ENCODE data around the gene PLXND1. TPM values are rescaled to one million over a fixed set of nuclear protein-coding genes. Genes with fewer than 3 reads are reported as not detected.

PLXND1 gene
- polyA plus RNA-seq, 4 donors, result 3.4 to 54.7 (median 19.4) TPM

DNA sequence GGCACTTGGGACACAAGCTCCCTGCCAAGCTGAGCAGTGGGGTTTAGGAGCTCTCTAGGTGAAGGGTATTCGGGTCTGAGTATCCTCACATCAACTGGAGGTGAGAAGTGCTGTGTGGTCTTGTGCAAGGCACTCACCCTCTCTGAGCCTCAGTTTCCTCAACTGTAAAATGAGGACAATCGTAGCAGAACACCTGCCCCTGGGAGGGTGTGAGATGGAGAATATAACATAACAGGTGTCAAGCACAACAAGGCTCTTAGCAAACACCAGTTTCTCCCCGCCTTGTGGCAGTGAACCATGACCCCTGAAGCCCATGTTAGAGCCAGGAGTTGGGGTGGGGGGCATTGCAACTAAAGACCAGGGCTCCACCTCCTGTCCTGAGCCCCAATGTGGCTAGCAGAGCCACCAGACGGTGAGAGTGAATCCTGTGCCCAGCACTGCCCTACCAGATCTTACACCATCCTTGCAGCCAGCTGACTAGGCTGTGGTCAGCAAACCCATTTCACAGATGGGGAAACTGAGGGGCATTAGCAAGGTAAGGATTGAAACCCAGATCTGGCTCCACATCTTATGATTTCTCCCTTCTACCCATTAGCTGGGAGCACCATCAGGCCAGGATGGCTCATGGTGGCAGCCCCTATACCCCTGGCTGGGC, 2.6 kb upstream of the PLXND1 start:
- Histone ChIP-seq H3K9me3 (ENCODE audit: control insufficient read depth in 2 of 2, insufficient read depth in 1 of 2, low read depth in 1 of 2, low read length in 1 of 2) (no peaks in the 10 kb centered on the region), H3K27ac (ENCODE audit: low read depth in 1 of 3, low read length in 2 of 3) (no peak overlapping the region), H3K27me3 (ENCODE audit: control insufficient read depth in 3 of 3, insufficient read depth in 3 of 3, low read length in 3 of 3) (peaks cover 3 to 43% (median 6%) of the 10 kb centered on the region in 3 donors), H3K36me3 (ENCODE audit: control insufficient read depth in 3 of 3, insufficient read depth in 2 of 3, low read depth in 1 of 3, low read length in 3 of 3) (no peaks in the 10 kb centered on the region), H3K4me3 (ENCODE audit: low read depth in 1 of 3, low read length in 3 of 3) (no peak overlapping the region), H3K4me1 (ENCODE audit: control insufficient read depth in 3 of 3, insufficient read depth in 2 of 3, low read depth in 1 of 3, low read length in 2 of 3) (peaks cover 0 to 7% (median 0%) of the 10 kb centered on the region in 3 donors)
- no peak for DNase-seq
- 39 to 69% (median 46%) methylated on average over 4 of the region's 4 CpGs for WGBS, 3 donors
- no peak for FAIRE-seq

DNA sequence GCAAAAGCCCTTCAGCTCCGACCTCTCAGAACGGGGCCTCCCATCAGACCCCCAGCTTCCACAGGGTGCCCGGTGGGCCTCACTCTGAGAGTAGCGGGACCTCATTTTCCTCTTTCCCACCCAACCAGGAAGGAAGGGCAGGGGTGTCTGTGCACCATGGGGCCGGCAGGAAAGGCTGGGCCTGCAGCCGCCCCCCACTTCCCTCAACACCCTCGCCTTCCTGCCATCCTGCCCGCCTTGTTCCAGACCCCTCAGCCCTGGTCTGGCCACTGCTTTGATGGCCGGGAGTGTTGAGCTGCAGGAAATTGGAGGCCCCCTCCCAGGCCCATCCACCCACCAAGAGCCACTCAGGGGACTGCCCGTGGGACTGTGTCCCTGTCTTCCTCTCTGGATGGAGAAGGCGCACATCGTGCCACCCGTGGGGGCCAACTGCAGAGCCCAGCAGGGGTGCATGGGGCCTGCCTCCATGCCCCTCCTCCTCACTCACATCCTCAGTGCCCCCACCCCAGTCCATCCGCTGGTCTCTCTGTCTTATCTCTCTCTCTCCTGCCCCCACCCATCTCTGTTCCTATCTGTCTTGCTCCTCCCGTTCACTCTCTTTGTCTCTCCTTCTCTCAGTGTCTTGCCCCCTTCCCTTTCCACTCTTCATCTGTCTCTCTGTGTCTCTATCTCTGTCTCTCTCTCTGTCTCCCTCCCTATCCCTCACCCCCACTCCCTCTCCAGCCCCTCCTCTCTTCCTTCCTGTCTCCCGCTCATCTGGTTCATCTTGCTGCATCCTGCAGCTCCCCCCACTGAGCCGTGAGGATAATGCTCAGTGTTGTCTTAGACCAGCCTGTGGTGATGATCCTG, 1.8 kb upstream of the PLXND1 start:
- H3K36me3 ChIP-seq (ENCODE audit: control insufficient read depth in 3 of 3, insufficient read depth in 2 of 3, low read depth in 1 of 3, low read length in 3 of 3), result no peaks in the 10 kb centered on the region
- FAIRE-seq (no peak), DNase-seq (no peak)
- WGBS, 3 donors, result 45 to 55% (median 48%) methylated on average over 16 to 17 of the region's 17 CpGs
- no peak overlapping the region for H3K4me3 ChIP-seq (ENCODE audit: low read depth in 1 of 3, low read length in 3 of 3)
- peak overlapping the region in 1 of 3 donors; percentile 87 for H3K27ac ChIP-seq (ENCODE audit: low read depth in 1 of 3, low read length in 2 of 3)
- H3K4me1 ChIP-seq (ENCODE audit: control insufficient read depth in 3 of 3, insufficient read depth in 2 of 3, low read depth in 1 of 3, low read length in 2 of 3), result peaks cover 0 to 7% (median 0%) of the 10 kb centered on the region in 3 donors
- H3K27me3 ChIP-seq (ENCODE audit: control insufficient read depth in 3 of 3, insufficient read depth in 3 of 3, low read length in 3 of 3), result peaks cover 3 to 43% (median 6%) of the 10 kb centered on the region in 3 donors
- H3K9me3 ChIP-seq (ENCODE audit: control insufficient read depth in 2 of 2, insufficient read depth in 1 of 2, low read depth in 1 of 2, low read length in 1 of 2), result no peaks in the 10 kb centered on the region

DNA sequence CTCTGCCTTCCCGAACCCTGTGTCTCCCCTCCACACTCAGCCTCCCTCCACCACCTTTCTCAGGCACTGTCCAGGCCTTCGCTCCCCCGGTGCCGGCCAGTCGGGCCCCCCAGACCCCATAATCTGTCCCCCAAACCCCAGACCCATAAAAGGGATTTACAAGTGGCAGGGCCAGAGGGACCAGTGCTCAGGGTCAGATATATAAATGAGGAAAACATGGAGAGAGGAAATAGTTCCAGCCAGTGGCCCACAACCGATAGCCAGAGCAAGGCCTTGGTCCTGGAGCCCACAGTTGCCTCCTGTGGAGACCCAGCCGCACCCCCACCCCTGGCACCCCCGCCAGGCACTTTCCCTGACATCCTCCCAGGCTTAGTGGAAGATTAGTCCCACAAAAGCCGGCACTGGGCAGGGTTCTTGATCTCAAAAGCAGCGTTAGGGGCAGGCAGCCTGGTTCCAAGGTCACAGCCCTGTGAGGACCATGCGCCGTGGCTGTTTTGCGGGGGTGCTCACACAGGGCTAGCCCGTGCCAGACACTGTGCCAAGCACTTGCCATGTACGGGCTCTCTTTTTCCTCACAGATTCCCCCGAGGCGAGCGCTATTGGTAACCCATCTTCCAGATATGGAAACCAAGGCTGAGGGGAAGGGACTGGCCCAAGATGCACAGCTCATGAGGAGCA, 1.1 kb upstream of the PLXND1 start:
- Histone ChIP-seq H3K36me3 (ENCODE audit: control insufficient read depth in 3 of 3, insufficient read depth in 2 of 3, low read depth in 1 of 3, low read length in 3 of 3) (no peaks in the 10 kb centered on the region), H3K4me1 (ENCODE audit: control insufficient read depth in 3 of 3, insufficient read depth in 2 of 3, low read depth in 1 of 3, low read length in 2 of 3) (peaks cover 0 to 7% (median 0%) of the 10 kb centered on the region in 3 donors), H3K27me3 (ENCODE audit: control insufficient read depth in 3 of 3, insufficient read depth in 3 of 3, low read length in 3 of 3) (peaks cover 3 to 43% (median 6%) of the 10 kb centered on the region in 3 donors), H3K4me3 (ENCODE audit: low read depth in 1 of 3, low read length in 3 of 3) (peak overlapping the region in 1 of 3 donors; percentile 50), H3K27ac (ENCODE audit: low read depth in 1 of 3, low read length in 2 of 3) (peak overlapping the region; percentile 15 to 87 (median 61)), H3K9me3 (ENCODE audit: control insufficient read depth in 2 of 2, insufficient read depth in 1 of 2, low read depth in 1 of 2, low read length in 1 of 2) (no peaks in the 10 kb centered on the region)
- no peak for DNase-seq
- FAIRE-seq, result no peak
- 36 to 47% (median 41%) methylated on average over 14 to 18 of the region's 18 CpGs for WGBS, 3 donors

DNA sequence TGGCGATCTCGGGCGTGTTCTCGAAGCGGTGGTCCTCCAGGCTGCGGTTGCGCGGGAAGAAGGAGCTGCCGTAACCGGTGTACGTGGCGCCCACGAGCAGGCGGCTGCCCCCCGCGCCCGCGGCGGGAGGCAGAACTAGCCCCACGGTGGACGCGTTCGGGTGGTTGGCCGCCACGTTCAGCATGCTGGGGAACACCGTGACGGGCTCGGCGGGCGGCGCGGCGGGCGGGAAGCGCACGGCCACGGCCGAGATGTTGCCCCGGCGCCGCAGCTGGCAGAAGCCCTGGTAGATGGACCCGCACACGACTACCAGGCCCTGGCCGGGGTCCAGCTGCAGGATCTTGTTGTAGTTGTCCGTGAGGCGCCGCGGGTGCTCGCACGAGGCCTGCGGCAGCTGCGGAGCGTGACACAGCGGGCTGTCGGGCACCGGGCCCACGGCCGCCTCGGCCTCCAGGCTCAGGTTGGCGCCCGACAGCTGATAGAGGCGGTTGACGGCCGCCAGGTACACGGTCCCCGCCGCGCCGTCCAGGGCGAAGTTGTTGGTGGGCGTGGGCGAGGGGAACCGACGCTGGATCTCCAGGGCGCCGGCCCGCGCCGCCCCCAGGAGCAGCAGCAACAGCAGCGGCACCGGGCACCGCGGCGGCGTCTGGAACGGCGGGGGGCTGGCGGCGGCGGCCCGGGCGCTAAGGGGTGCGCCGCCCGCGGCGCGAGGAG, 397 bp downstream of the PLXND1 start:
- 1 to 2% (median 2%) methylated on average over 62 to 98 of the region's 98 CpGs for WGBS, 3 donors
- H3K4me1 ChIP-seq (ENCODE audit: control insufficient read depth in 3 of 3, insufficient read depth in 2 of 3, low read depth in 1 of 3, low read length in 2 of 3), result peaks cover 0 to 3% (median 0%) of the 10 kb centered on the region in 3 donors
- peaks cover 0 to 2% (median 0%) of the 10 kb centered on the region in 3 donors for H3K36me3 ChIP-seq (ENCODE audit: control insufficient read depth in 3 of 3, insufficient read depth in 2 of 3, low read depth in 1 of 3, low read length in 3 of 3)
- peak overlapping the region in 2 of 3 donors; percentile 33 to 74 for H3K27ac ChIP-seq (ENCODE audit: low read depth in 1 of 3, low read length in 2 of 3)
- FAIRE-seq, result no peak
- peak in 1 of 2 donors; percentile 56 for DNase-seq
- H3K27me3 ChIP-seq (ENCODE audit: control insufficient read depth in 3 of 3, insufficient read depth in 3 of 3, low read length in 3 of 3), result peaks cover 3 to 43% (median 6%) of the 10 kb centered on the region in 3 donors
- H3K9me3 ChIP-seq (ENCODE audit: control insufficient read depth in 2 of 2, insufficient read depth in 1 of 2, low read depth in 1 of 2, low read length in 1 of 2), result no peaks in the 10 kb centered on the region
- H3K4me3 ChIP-seq (ENCODE audit: low read depth in 1 of 3, low read length in 3 of 3), result peak overlapping the region; percentile 40 to 61 (median 44)

DNA sequence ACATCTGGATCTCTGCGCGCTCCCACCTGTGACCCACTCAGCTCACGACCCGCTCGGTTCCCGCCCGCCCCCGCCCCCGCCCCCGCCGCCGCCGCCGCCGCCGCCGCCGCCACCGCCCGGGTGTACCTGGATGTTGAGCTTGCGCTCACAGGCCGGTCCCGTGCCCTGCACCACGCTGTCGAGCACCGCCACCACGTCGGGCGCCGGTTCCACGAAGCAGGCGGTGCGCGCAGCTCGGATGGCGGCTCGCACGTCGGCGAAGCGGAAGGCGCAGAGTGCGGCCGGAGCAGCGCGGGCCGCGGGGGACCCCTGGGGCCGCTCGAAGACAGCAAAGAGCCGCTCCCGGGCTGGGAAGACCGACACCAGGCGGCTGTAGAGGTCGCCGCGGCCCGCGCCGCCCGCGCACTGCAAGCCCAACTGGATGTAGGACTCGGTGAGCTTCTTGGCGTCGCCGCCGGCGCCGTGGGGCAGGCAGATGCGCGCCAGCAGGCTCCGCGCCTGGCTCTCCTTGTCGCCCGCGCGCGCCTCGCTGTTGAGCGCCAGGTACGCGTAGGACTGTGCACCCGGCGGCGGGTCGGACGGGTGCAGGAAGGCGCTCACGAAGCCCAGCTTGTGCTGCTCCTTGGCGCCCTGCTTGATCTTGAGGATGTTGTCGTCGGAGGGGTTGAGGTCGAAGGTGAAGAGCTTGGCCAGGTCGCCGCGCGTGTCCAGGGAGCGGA, 1.1 kb downstream of the PLXND1 start:
- Histone ChIP-seq H3K4me1 (ENCODE audit: control insufficient read depth in 3 of 3, insufficient read depth in 2 of 3, low read depth in 1 of 3, low read length in 2 of 3) (peaks cover 0 to 3% (median 0%) of the 10 kb centered on the region in 3 donors), H3K36me3 (ENCODE audit: control insufficient read depth in 3 of 3, insufficient read depth in 2 of 3, low read depth in 1 of 3, low read length in 3 of 3) (peaks cover 0 to 2% (median 0%) of the 10 kb centered on the region in 3 donors), H3K27ac (ENCODE audit: low read depth in 1 of 3, low read length in 2 of 3) (peak overlapping the region in 2 of 3 donors; percentile 33 to 74), H3K9me3 (ENCODE audit: control insufficient read depth in 2 of 2, insufficient read depth in 1 of 2, low read depth in 1 of 2, low read length in 1 of 2) (no peaks in the 10 kb centered on the region), H3K4me3 (ENCODE audit: low read depth in 1 of 3, low read length in 3 of 3) (peak overlapping the region; percentile 40 to 61 (median 44)), H3K27me3 (ENCODE audit: control insufficient read depth in 3 of 3, insufficient read depth in 3 of 3, low read length in 3 of 3) (peaks cover 3 to 43% (median 6%) of the 10 kb centered on the region in 3 donors)
- DNase-seq (peak; percentile 16 to 68), FAIRE-seq (no peak)
- 1 to 5% (median 3%) methylated on average over 64 to 98 of the region's 98 CpGs for WGBS, 3 donors

DNA sequence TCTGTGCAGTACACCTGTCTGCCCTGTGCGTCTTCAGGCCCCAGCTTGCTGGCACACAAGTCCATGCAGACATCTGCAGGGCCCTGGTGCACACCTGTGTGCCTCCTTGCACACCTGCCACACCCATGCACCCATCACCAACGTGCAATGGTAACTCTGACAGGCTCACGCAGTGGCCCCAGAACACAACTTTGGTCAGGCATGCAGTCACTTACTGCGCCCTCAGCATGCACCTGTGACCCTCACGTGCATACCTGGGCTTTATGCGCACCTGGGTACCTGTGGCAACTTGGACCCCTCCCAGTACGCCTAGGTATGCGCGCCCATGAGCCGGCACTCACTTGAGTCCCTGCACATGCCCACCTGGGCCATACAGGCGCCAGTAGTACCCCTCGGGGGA, 1.7 kb downstream of the PLXND1 start:
- peaks cover 3 to 43% (median 6%) of the 10 kb centered on the region in 3 donors for H3K27me3 ChIP-seq (ENCODE audit: control insufficient read depth in 3 of 3, insufficient read depth in 3 of 3, low read length in 3 of 3)
- H3K36me3 ChIP-seq (ENCODE audit: control insufficient read depth in 3 of 3, insufficient read depth in 2 of 3, low read depth in 1 of 3, low read length in 3 of 3), result peaks cover 0 to 2% (median 0%) of the 10 kb centered on the region in 3 donors
- 15 to 34% (median 27%) methylated on average over 10 to 12 of the region's 12 CpGs for WGBS, 3 donors
- peak overlapping the region in 1 of 3 donors; percentile 32 for H3K27ac ChIP-seq (ENCODE audit: low read depth in 1 of 3, low read length in 2 of 3)
- FAIRE-seq (no peak), DNase-seq (no peak)
- H3K4me3 ChIP-seq (ENCODE audit: low read depth in 1 of 3, low read length in 3 of 3), result peak overlapping the region in 2 of 3 donors; percentile 27 to 61
- H3K9me3 ChIP-seq (ENCODE audit: control insufficient read depth in 2 of 2, insufficient read depth in 1 of 2, low read depth in 1 of 2, low read length in 1 of 2), result no peaks in the 10 kb centered on the region
- peaks cover 0 to 4% (median 0%) of the 10 kb centered on the region in 3 donors for H3K4me1 ChIP-seq (ENCODE audit: control insufficient read depth in 3 of 3, insufficient read depth in 2 of 3, low read depth in 1 of 3, low read length in 2 of 3)

DNA sequence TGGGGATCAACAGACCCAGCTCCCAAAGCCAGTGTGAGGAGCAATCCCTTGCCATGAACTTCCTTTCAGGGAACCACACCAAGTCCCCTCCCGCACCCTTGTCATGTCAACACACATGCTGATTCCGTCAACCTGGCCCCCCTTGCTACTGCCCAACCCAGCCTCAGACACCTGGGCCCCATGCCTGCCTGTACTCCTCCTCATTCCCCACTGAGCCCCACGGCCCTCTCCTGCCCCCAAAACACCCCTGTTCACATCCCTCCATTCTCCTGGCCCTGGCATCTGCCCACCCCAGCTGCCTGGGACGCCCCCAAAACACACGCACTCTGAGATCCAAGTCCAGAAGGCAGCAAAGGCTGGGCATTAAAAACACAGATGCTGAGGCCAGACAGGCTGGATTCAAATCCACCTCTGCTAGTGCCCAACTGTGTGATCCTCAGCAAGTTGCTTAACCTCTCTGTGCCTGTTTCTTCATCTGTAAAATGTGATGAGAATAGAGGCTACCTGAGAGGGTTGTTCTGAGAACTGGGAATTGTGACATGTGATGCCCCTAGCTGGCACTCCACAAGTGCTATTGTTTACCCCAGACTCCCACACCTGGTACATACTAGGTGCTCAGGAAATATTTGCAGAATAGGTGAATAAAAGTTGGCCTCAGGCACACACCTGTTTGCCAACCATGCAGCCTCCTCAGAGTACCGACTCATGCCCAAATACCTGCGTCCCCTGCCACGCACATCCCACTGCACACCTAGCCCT, 2.3 kb downstream of the PLXND1 start:
- H3K27ac ChIP-seq (ENCODE audit: low read depth in 1 of 3, low read length in 2 of 3), result peak overlapping the region in 1 of 3 donors; percentile 82

More for the DNA sequence above, 2.3 kb downstream of the PLXND1 start:
- no peaks in the 10 kb centered on the region for H3K9me3 ChIP-seq (ENCODE audit: control insufficient read depth in 2 of 2, insufficient read depth in 1 of 2, low read depth in 1 of 2, low read length in 1 of 2)
- peaks cover 0 to 2% (median 0%) of the 10 kb centered on the region in 3 donors for H3K36me3 ChIP-seq (ENCODE audit: control insufficient read depth in 3 of 3, insufficient read depth in 2 of 3, low read depth in 1 of 3, low read length in 3 of 3)
- peak overlapping the region in 1 of 3 donors; percentile 27 for H3K4me3 ChIP-seq (ENCODE audit: low read depth in 1 of 3, low read length in 3 of 3)
- WGBS, 3 donors, result 65 to 81% (median 66%) methylated on average over 6 to 8 of the region's 8 CpGs
- peaks cover 3 to 39% (median 6%) of the 10 kb centered on the region in 3 donors for H3K27me3 ChIP-seq (ENCODE audit: control insufficient read depth in 3 of 3, insufficient read depth in 3 of 3, low read length in 3 of 3)
- DNase-seq, result no peak
- H3K4me1 ChIP-seq (ENCODE audit: control insufficient read depth in 3 of 3, insufficient read depth in 2 of 3, low read depth in 1 of 3, low read length in 2 of 3), result peaks cover 0 to 7% (median 0%) of the 10 kb centered on the region in 3 donors
- FAIRE-seq, result no peak

Measured in small intestine (tissue), 7 donors.